ENCODE results near the gene GBX1.

GBX1 gene

GRCh38 chr7:151167197-151167961 lies at the start of gene GBX1:
GBX1 (minus strand) TSS chr7:151167694; CDS start chr7:151167548, 146 bp downstream.
- DNase-seq (ENCODE audit: low read depth in 2 of 2, low spot score in 1 of 2): no peak

GRCh38 chr7:151215396-151215795 lies 47.9 kb upstream of the GBX1 start:
- DNase-seq (ENCODE audit: low read depth in 2 of 2, low spot score in 1 of 2): no peak

- no peak for DNase-seq (ENCODE audit: low read depth in 2 of 2, low spot score in 1 of 2)
Measured at GRCh38 chr7:151213826-151214225, 46.3 kb upstream of the GBX1 start.

DNA sequence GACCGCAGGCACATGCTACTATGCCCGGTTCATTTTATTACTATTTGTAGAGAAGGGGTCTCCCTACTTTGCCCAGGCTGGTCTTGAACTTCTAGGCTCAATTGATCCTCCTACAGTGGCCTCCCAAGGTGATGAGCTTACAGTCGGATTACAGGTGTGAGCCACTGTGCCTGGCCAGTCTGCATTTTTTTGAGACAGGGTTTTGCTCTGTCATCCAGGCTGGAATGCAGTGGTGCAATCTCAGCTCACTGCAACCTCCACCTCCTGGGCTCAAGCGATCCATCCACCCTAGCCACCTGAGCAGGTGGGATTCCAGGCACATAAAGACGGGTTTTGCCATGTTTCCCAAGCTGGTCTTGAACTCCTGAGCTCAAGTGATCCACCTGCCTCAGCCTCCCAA lies 45.1 kb upstream of the GBX1 start:
- DNase-seq (ENCODE audit: low read depth in 2 of 2, low spot score in 1 of 2): no peak

- DNase-seq (ENCODE audit: low read depth in 2 of 2, low spot score in 1 of 2): no peak
Measured at GRCh38 chr7:151211155-151211772, 43.8 kb upstream of the GBX1 start.

GRCh38 chr7:151210087-151210854 lies 42.8 kb upstream of the GBX1 start, which contains the start of gene H2BK1:
H2BK1 (minus strand) TSS chr7:151210488; CDS start chr7:151210318, 170 bp downstream.
- DNase-seq (ENCODE audit: low read depth in 2 of 2, low spot score in 1 of 2): no peak

DNA sequence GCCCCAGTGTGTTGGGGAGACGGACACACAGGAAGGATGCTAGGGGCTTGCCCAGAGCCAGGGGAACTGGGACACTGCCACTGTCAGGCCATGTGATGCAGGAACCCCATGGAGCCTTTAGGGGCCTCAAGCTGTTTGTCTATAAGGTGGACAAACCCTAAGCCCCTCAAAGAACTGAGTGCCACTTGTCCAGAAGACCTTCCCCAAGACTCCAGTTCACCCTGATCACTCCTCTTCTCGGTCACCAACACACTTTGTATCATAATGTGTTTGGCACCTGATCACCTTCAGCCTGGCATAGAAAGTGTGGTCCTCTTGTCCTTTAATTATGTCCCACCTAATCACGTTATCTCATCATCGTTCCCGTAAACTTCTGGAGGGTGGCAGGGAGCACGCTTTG lies 42.1 kb upstream of the GBX1 start:
- DNase-seq (ENCODE audit: low read depth in 2 of 2, low spot score in 1 of 2): no peak

- DNase-seq (ENCODE audit: low read depth in 2 of 2, low spot score in 1 of 2): no peak
Measured at GRCh38 chr7:151208253-151208862, 40.9 kb upstream of the GBX1 start.

DNA sequence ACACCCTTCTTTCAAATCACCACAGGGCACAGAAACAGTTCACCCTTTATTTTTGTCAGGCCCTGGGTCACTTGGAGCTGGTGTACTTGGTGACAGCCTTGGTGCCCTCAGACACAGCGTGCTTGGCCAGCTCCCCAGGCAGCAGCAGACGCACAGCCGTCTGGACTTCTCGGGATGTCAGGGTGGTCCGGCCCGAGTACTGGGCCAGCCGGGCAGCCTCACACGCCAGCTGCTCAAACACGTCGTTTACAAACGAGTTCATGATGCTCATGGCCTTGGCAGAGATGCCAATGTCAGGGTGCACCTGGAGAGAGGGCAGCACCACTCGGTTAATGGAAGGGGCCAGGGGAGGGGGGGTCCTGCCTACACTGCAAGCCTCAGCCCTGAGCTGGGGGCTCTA lies 40.3 kb upstream of the GBX1 start:
- no peak for DNase-seq (ENCODE audit: low read depth in 2 of 2, low spot score in 1 of 2)

GRCh38 chr7:151207315-151207714 lies 39.8 kb upstream of the GBX1 start:
- DNase-seq (ENCODE audit: low read depth in 2 of 2, low spot score in 1 of 2): no peak

DNA sequence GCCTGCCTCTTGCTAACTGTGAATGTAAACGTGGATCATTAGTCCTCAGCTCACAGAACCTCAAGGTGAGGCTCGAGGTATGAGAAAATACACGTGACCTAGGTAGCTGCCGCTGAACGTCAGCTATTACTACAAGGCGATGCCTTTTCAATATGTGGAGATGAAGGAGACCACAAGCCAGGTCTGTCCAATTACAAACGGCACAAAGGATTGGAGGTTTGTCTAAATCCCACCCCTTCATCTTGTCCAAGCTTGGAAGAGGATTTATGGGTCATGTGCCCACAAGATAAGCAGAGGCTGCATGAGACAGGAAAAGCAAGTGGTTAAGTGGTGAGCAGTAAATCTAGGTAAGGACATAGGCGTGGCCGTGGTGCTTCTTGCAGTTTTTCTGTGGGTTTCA lies 39.4 kb upstream of the GBX1 start:
- no peak for DNase-seq (ENCODE audit: low read depth in 2 of 2, low spot score in 1 of 2)

DNA sequence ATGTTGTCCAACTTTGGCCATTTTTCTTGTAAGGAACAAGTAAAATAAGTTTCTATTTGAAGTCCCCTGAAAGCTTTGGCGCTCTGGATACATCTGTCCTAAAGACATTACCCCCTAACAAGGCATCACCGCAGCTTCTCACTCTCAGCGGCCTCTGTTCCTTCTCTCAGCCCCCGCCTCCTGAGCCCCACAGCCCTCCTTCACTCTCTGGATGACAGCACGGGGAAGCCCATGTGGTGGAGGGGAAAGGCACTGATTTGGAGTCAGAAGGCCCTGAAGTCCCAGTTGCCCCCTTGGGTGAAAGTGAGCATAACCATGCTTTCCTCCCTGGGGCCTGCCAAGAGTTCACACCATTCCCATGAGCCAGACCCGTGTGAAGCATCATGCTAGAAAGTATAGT lies 38.2 kb upstream of the GBX1 start:
- no peak for DNase-seq (ENCODE audit: low read depth in 2 of 2, low spot score in 1 of 2)

DNA sequence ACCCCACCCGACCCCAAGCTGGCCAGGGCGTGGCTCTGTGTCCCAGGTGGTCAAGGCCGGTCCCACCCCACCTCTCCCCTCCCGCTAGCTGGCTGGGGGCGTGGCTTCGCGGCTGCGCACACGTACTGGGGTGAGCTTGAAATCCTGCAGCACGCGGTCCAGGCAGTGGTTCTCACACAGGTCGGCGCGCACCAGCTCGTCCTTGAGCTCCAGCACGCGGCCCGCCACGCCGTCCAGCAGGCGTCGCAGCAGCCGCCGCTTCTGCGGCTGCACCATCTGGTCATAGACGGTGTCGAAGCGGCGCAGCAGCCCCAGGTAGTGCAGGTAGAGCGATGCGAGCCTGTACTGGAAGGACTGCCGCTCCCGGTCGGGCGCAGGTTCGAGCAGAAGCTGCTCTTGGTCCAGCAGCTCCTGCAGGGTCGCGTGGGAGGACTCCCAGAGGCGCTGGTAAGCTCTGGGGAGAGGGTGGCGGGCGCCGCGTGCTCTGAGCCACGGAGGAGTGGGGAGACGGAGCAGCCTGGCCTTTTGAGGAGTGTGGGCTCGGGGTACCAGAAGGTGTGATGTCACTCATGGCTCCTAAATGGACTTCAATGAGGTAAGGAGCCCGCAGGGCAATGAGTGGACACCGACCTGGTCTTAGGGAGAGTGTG lies 37.0 kb upstream of the GBX1 start:
- DNase-seq (ENCODE audit: low read depth in 2 of 2, low spot score in 1 of 2): no peak

DNA sequence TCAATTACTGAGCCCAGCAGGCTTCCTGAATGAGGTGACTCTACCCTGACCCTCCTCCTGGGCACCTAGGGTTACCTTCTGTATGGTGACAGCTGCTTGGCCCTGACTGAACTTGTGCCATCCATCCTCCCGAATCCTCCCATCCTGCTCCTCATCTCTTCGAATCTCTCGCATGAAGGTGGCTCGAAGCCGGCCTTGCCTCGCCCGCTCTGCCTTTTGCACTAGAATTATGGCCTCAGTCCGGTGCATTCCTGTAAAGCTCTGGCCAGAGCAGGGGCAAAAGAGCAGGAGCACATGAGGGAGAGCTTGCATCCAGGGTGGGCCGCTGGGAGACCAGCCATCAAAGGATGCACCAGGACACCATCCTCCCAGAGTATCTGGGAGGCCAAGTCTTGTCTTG lies 35.3 kb upstream of the GBX1 start:
- no peak for DNase-seq (ENCODE audit: low read depth in 2 of 2, low spot score in 1 of 2)

GRCh38 chr7:151201751-151202150 lies 34.3 kb upstream of the GBX1 start:
- no peak for DNase-seq (ENCODE audit: low read depth in 2 of 2, low spot score in 1 of 2)

GRCh38 chr7:151201344-151201743 lies 33.9 kb upstream of the GBX1 start:
- DNase-seq (ENCODE audit: low read depth in 2 of 2, low spot score in 1 of 2): no peak

DNA sequence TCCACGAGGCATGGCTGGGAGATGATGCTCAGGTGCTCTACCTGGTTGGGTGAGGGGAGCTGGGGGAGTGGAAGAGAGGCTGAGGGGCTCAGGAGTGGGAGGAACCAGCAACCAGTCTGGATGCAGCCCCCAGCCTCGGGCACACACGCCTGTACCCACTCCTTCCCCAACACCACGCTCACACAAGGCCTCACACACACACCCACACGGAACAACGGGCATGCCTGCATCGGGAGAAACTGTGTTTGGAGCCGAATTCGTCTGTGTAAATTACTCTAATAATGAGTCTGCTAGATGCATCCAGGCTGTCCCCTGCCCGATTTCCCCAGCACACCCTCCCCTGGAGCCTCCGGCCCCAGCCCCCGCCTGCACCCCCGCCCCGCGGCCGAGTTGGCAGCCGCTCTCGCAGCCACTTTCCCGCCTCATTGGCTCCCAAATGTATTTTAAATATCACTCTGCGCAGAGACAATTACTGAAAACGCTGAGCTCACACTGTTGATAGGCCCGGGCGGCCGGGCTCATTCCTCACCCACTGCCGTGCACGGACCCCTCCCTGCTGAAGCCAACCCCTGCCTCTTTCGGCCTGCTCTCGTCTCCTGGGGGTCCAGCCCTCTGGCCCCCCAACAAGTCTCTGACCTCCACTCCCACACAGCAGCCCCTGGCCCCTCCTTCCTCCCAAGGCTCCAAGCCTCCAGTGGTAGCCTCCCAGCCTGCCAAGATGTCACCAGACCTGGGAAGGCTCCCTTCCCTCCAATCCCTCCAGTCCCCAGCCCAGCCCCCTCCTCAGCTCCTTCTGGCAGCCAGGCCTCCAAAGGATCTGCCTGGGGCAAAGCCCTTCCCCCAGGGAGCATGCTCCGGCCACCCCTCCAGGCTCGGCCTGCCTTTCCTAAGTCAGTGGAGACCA lies 31.7 kb upstream of the GBX1 start:
- no peak for DNase-seq (ENCODE audit: low read depth in 2 of 2, low spot score in 1 of 2)

GRCh38 chr7:151197932-151198331 lies 30.4 kb upstream of the GBX1 start:
- DNase-seq (ENCODE audit: low read depth in 2 of 2, low spot score in 1 of 2): no peak

DNA sequence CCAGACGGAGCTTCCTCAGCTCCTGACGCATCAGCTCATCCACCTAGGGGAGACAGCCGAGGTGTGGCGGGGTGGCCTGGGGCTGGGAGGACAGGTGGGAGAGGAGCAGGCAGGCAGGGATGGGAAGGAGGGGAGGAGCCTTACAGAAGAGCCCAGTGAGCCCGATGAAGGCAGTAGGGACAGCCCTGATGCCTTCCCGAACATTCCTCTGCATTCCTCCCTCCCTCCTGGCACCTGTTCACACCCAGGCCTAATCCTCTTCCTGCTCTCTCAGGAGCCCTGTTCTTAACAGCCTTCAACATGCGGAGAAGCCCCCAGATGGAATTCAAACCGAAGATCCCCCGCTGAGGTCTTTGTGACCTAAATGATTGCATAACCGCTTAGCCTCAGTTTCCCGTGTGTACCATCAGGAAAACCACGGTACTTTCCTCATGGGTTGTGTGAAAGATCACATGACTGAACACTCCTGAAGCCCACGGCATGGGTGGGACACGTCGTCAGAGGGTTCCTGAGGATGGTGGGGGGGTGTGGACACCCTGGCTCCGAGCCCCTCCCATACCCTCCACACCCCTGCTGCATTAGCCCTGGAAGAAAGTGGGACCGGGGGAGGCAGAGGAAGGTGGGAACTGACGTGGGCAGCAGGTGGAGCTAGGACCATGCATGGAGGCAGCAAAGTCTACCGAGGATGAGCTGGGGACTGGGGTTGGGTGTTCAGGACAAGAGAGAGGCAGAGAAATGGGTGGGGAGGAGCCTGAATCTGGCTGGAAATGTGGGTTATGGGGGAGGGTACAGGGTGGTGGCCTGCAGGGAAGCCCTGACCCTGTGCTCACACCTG lies 28.3 kb upstream of the GBX1 start:
- DNase-seq (ENCODE audit: low read depth in 2 of 2, low spot score in 1 of 2): no peak

All from stimulated activated CD8-positive, alpha-beta memory T cell treated with anti-CD3 and anti-CD28 coated beads, Interleukin-4, amount 100 ng/mL, for 1 hour (primary cell).